AG10803 (cell line): ENCODE measurements around the gene AMDHD2.

Source experiments
- DNase-seq: peaks from one replicate; pipeline ENCODE4 v3.0.0; 2010; ENCODE audit warnings: low read depth
- H3K4me3 ChIP-seq: 2 replicates; pipeline ENCODE4 v1.5.1; 2011; ENCODE audit warnings: mild to moderate bottlenecking, low read length, control low read depth
- CTCF ChIP-seq: conservative IDR thresholded peaks from 2 replicates; pipeline ENCODE4 v1.5.1; 2011; ENCODE audit warnings: mild to moderate bottlenecking, low read length, control low read depth, inconsistent platforms

Gene AMDHD2

GRCh38 chr16:2520784-2521531, 787 bp downstream of the AMDHD2 start:
- TF ChIP-seq CTCF = peak; percentile 2; the same call in 1 of the 2 replicates
- no peak for DNase-seq
- H3K4me3 ChIP-seq = peak overlapping the region; percentile 67

- no peak for TF ChIP-seq CTCF
- DNase-seq = no peak
Measured at GRCh38 chr16:2523801-2524231, 3.6 kb downstream of the AMDHD2 start.

GRCh38 chr16:2524339-2524938, 4.3 kb downstream of the AMDHD2 start:
- TF ChIP-seq CTCF = no peak
- no peak overlapping the region for H3K4me3 ChIP-seq
- DNase-seq = no peak

More at GRCh38 chr16:2523801-2524231, 3.6 kb downstream of the AMDHD2 start:
- H3K4me3 ChIP-seq = no peak overlapping the region

DNA sequence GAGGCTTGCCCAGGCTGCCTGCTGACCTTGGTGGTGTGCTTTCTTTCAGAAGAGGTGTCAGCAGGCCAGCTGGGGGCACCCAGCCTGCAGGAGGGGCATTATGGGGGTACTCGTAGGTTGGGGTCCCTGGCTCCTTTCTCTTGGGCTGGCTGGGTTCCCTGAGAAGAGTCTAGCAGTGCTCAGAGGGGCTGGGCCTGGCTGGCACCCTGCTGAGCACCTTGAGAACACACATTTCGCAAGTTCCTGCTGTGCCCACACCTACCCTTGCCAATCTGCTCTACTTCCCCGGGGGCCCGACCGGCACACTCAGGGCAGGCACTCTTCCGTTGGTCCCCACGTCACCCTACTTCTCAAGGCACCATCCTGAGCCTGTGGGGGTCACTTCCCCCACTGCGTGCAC, 6.0 kb downstream of the AMDHD2 start:
- H3K4me3 ChIP-seq = no peak overlapping the region
- TF ChIP-seq CTCF = no peak
- no peak for DNase-seq

DNA sequence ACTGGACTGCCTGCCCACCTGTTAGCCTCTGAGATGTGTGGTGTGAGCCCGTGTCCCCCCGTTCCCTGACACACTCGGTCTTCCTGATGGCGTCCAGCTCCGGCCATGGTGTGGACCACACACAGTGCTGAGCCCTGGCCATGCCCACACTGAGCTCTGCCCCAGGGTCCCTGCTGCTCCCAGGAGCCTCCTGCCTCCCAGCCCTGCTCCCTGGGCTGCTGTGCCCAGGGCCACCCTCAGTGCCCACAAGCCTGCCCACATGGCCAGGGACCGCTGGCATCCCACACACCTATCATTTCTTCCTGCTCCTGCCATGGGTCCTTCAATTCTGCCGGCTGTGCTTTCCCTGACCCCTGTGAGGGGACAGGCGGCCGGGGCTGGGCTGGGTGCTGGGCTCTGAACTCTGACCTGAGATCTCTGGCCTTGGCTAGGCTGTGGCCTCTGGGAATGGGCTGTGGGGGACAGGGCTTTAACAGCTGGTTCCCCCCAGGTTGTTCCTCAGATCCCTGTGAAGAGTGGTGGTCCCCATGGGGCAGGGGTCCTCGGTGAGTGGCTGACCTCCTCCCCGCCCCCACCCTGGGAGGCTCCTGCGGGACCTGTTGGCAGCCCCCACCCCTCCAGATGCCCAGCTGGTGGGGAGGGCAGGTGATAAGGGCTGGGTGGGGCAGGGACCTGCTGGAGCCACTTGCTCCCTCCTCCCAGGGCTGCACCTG, 7.1 kb downstream of the AMDHD2 start:
- DNase-seq = no peak
- TF ChIP-seq CTCF = no peak
- no peak overlapping the region for H3K4me3 ChIP-seq

- DNase-seq = no peak
- TF ChIP-seq CTCF = no peak
- H3K4me3 ChIP-seq = no peak overlapping the region
Measured at GRCh38 chr16:2527784-2528100, 7.6 kb downstream of the AMDHD2 start.
